Measurements from ENCODE around the gene KYNU.

The KYNU gene

GRCh38 chr2:142981756-142982155, 104.3 kb downstream of the KYNU start:
- Histone ChIP-seq H3K4me2 (ENCODE audit: low read length) (no peak overlapping the region), H3F3A (ENCODE audit: insufficient read depth, low read length) (no peaks in the 10 kb centered on the region), H3K9me3 (ENCODE audit: low read length) (no peaks in the 10 kb centered on the region), H3K27ac (ENCODE audit: low read depth, low read length, poor library complexity, severe bottlenecking) (no peak overlapping the region), H3K4me1 (ENCODE audit: insufficient read depth, low read length, severe bottlenecking) (no peaks in the 10 kb centered on the region), H3K4me3 (ENCODE audit: low read depth, low read length, poor library complexity, severe bottlenecking) (no peak overlapping the region), H3K27me3 (ENCODE audit: insufficient read depth, low read length) (no peaks in the 10 kb centered on the region), H4K20me1 (ENCODE audit: insufficient read depth, low read length) (no peaks in the 10 kb centered on the region), H3K9me2 (ENCODE audit: low read depth, low read length) (no peaks in the 10 kb centered on the region), H2AFZ (ENCODE audit: low read length) (no peak overlapping the region), H3K36me3 (ENCODE audit: insufficient read depth, low read length) (no peaks in the 10 kb centered on the region), H3K9ac (ENCODE audit: low read length) (no peak overlapping the region), H3K79me2 (ENCODE audit: insufficient read depth, low read length) (no peaks in the 10 kb centered on the region)
- TF ChIP-seq CTCF (IDR thresholded peaks at IDR 0.05; ENCODE audit: low read length) (no peak), EZH2 (IDR thresholded peaks at IDR 0.05; ENCODE audit: borderline replicate concordance, low read length) (no peak)

- no peak overlapping the region for H2AFZ ChIP-seq (ENCODE audit: low read length)
- no peaks in the 10 kb centered on the region for H3K27me3 ChIP-seq (ENCODE audit: insufficient read depth, low read length)
- no peaks in the 10 kb centered on the region for H4K20me1 ChIP-seq (ENCODE audit: insufficient read depth, low read length)
- H3K9ac ChIP-seq (ENCODE audit: low read length): no peak overlapping the region
- TF ChIP-seq EZH2 (IDR thresholded peaks at IDR 0.05; ENCODE audit: borderline replicate concordance, low read length) (no peak), CTCF (IDR thresholded peaks at IDR 0.05; ENCODE audit: low read length) (no peak)
- no peaks in the 10 kb centered on the region for H3F3A ChIP-seq (ENCODE audit: insufficient read depth, low read length)
- H3K4me2 ChIP-seq (ENCODE audit: low read length): no peak overlapping the region
- no peaks in the 10 kb centered on the region for H3K9me2 ChIP-seq (ENCODE audit: low read depth, low read length)
- H3K4me3 ChIP-seq (ENCODE audit: low read depth, low read length, poor library complexity, severe bottlenecking): no peak overlapping the region
- no peak overlapping the region for H3K27ac ChIP-seq (ENCODE audit: low read depth, low read length, poor library complexity, severe bottlenecking)
- no peaks in the 10 kb centered on the region for H3K36me3 ChIP-seq (ENCODE audit: insufficient read depth, low read length)
- no peaks in the 10 kb centered on the region for H3K79me2 ChIP-seq (ENCODE audit: insufficient read depth, low read length)
- no peaks in the 10 kb centered on the region for H3K9me3 ChIP-seq (ENCODE audit: low read length)
- H3K4me1 ChIP-seq (ENCODE audit: insufficient read depth, low read length, severe bottlenecking): no peaks in the 10 kb centered on the region
These were observed 105.7 kb downstream of the KYNU start for GRCh38 chr2:142983174-142983573.

- Histone ChIP-seq H2AFZ (ENCODE audit: low read length) (no peak overlapping the region), H3K27me3 (ENCODE audit: insufficient read depth, low read length) (no peaks in the 10 kb centered on the region), H3K9me2 (ENCODE audit: low read depth, low read length) (no peaks in the 10 kb centered on the region), H3K79me2 (ENCODE audit: insufficient read depth, low read length) (no peaks in the 10 kb centered on the region), H3K9me3 (ENCODE audit: low read length) (no peaks in the 10 kb centered on the region), H3K27ac (ENCODE audit: low read depth, low read length, poor library complexity, severe bottlenecking) (no peak overlapping the region), H3K36me3 (ENCODE audit: insufficient read depth, low read length) (no peaks in the 10 kb centered on the region), H3K4me3 (ENCODE audit: low read depth, low read length, poor library complexity, severe bottlenecking) (no peak overlapping the region), H3K4me2 (ENCODE audit: low read length) (no peak overlapping the region), H4K20me1 (ENCODE audit: insufficient read depth, low read length) (no peaks in the 10 kb centered on the region), H3F3A (ENCODE audit: insufficient read depth, low read length) (no peaks in the 10 kb centered on the region), H3K9ac (ENCODE audit: low read length) (no peak overlapping the region), H3K4me1 (ENCODE audit: insufficient read depth, low read length, severe bottlenecking) (no peaks in the 10 kb centered on the region)
- no peak for TF ChIP-seq EZH2 (IDR thresholded peaks at IDR 0.05; ENCODE audit: borderline replicate concordance, low read length)
These were observed 107.2 kb downstream of the KYNU start for GRCh38 chr2:142984657-142985056.

GRCh38 chr2:142987044-142987443, 109.6 kb downstream of the KYNU start:
- H3K27ac ChIP-seq (ENCODE audit: low read depth, low read length, poor library complexity, severe bottlenecking): no peak overlapping the region
- H3K27me3 ChIP-seq (ENCODE audit: insufficient read depth, low read length): no peaks in the 10 kb centered on the region
- no peaks in the 10 kb centered on the region for H3K9me3 ChIP-seq (ENCODE audit: low read length)
- H3K4me1 ChIP-seq (ENCODE audit: insufficient read depth, low read length, severe bottlenecking): no peaks in the 10 kb centered on the region
- no peaks in the 10 kb centered on the region for H3K79me2 ChIP-seq (ENCODE audit: insufficient read depth, low read length)
- no peak overlapping the region for H3K9ac ChIP-seq (ENCODE audit: low read length)
- H3K4me3 ChIP-seq (ENCODE audit: low read depth, low read length, poor library complexity, severe bottlenecking): no peak overlapping the region
- H3K4me2 ChIP-seq (ENCODE audit: low read length): no peak overlapping the region
- no peak for TF ChIP-seq CTCF (IDR thresholded peaks at IDR 0.05; ENCODE audit: low read length)
- TF ChIP-seq EZH2 (IDR thresholded peaks at IDR 0.05; ENCODE audit: borderline replicate concordance, low read length): no peak
- no peaks in the 10 kb centered on the region for H3F3A ChIP-seq (ENCODE audit: insufficient read depth, low read length)
- no peaks in the 10 kb centered on the region for H3K9me2 ChIP-seq (ENCODE audit: low read depth, low read length)
- no peaks in the 10 kb centered on the region for H4K20me1 ChIP-seq (ENCODE audit: insufficient read depth, low read length)
- no peaks in the 10 kb centered on the region for H3K36me3 ChIP-seq (ENCODE audit: insufficient read depth, low read length)
- H2AFZ ChIP-seq (ENCODE audit: low read length): no peak overlapping the region
